GM18505 (cell line): ENCODE results near the gene CLBA1.

ENCODE experiments used
- ATAC-seq: cut with Tn5 transposase; IDR thresholded peaks from one replicate; pipeline ENCODE4 v1.9.1; 2021; ENCODE audit not compliant: unreplicated experiment
- POLR2A ChIP-seq: IDR thresholded peaks from 4 replicates; pipeline ENCODE4 v1.6.1; 2011; ENCODE audit warnings: borderline replicate concordance; ENCODE audit not compliant: insufficient read depth, insufficient read length; ENCODE audit errors: extremely low read depth

Gene CLBA1

DNA sequence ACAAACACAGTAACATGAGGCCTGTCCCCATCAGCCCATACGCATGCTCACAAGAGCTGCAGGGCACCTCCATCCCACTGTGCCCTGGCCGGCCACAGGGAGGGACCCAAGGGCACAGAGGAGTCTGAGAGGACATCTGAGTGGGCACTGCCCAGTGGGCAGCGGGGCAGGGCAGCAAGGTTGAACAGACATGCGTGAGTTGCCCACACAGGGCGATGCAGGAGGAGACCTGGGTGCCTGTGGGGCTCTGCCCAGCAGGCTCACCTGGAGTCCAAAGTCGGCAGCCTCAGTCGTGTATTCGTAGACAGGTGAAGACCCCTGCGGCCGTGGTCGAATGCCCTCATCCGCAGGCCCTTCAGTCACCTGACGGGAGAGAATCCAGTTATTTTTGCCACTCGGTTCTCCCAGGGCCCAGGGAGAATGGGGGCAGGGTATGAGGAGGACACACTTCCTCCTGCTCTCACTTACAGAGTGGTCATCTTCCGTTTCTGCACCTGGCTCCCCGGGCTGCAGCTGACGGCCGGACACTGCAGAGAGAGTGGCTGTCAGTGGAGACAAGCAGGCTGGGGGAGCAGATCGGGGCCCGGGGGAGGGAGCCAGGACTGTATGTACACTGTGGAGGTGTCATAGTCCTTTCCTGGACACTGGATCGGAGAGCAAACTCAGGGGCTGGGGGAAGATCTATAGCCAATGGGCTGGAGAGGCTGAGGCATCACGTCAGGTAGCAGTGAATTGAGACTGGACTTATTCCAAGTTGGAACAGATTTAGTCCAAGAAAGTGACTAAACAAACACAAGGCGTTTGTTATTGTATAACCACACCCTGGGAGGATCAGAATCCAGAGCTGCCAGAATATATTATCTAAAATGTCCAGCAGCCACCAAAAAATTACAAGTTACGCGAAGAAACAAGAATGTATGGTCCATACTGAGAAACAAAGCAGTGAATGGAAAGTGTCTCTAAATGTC lies 28.2 kb upstream of the CLBA1 start:
- ATAC-seq, result no peak

DNA sequence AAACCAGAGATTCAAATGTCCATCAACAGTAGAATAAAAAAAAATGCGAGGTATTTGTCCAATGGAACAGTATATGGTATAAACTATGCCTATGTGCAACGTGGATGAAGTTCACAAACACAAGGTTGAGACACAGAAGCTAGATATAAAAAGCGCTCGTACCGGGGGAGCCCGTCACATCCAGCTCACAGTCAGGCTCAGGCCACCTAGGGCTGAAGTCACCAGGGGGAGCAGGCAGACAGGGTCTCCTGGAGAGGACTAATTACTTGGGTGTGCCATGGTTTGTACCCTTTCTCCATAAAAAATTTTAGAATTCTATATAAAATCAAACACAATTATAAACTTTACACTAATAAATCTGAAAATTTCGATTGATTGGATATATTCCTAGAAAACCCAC lies 21.0 kb upstream of the CLBA1 start:
- no peak for ATAC-seq
- TF ChIP-seq POLR2A, result no peak

More for the DNA sequence above, 28.2 kb upstream of the CLBA1 start:
- TF ChIP-seq POLR2A, result no peak

DNA sequence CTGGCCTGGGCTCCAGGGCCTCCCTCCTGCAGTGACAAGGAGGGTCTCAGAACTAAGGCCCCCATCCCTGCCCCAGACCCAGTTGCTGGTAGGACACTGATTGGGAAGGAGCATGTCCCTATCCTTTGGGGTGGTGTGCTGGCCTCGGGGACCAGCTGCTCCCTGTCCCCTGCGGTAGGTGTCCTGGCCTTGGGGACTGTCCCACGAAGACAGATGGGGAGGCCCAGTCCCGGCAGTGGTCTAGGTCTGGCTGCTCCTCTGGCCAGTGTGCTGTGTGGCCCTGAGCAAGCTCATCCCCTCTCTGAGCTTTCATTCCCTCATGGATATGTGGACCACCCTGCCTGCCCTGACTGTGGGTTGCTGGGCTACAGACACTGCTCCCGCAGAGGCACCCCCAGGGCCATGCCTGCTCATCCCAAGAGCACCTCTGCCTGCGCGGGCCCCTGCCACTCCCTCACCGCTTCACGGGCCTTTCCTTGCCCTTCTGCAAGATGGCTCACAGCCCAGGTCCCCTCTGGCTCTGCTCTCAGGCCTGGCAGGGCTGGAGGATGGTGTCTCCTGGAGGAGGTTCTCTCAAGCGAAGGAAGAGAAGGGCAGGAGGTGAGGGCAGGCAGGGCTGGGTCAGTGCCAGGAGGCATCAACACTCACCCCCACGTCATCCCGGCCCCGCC lies 19.9 kb upstream of the CLBA1 start:
- no peak for ATAC-seq
- no peak for TF ChIP-seq POLR2A

DNA sequence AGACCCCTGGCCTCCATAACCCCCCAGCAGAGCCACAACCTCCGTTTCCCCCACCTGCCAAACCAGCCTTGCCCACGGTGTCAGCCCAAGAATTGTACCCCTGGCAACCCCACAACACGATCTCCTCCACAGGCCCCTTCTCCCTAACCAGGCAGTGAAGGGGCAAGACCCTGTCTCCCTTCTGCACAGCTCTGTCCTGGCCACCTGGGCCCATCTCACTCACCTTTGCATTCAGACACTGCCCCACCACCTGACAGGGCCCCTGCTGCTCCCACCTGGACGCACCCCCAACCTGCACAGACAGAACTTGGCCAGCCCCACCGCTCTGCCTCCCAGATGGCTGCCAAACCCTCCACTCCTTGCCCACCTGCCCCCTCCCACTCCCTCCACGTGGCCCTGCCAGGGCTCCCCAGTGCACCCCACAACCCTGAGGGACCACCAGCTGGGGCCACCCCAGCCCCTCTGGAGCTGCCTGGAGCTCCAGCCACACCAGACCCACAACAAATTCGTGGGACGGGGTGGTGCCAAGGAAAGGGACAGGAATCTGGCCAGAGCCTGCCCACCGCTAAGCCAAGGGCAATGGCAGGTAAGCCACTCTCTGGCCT lies 19.2 kb upstream of the CLBA1 start:
- TF ChIP-seq POLR2A, result no peak
- no peak for ATAC-seq

DNA sequence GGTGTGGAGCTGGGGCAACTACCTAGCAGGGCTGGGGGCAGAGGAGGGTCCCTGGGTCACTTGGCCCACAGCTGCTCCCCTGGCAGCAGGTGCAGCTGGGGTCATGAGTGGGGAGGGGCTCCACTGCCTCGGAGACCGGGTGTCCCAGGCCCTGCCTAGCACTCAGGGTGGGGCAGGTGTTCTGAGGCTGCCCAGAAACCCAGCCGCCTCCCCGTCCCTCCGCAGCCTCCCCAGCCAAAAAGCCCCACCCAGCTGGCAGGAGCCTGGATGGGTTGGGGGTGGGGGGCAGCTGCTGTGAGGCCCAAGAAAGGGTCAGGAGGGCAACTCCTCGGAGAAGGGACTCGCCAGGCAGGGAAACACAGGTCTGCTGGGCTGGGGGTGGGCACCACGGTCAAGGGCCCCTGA lies 18.6 kb upstream of the CLBA1 start:
- no peak for ATAC-seq
- no peak for TF ChIP-seq POLR2A

DNA sequence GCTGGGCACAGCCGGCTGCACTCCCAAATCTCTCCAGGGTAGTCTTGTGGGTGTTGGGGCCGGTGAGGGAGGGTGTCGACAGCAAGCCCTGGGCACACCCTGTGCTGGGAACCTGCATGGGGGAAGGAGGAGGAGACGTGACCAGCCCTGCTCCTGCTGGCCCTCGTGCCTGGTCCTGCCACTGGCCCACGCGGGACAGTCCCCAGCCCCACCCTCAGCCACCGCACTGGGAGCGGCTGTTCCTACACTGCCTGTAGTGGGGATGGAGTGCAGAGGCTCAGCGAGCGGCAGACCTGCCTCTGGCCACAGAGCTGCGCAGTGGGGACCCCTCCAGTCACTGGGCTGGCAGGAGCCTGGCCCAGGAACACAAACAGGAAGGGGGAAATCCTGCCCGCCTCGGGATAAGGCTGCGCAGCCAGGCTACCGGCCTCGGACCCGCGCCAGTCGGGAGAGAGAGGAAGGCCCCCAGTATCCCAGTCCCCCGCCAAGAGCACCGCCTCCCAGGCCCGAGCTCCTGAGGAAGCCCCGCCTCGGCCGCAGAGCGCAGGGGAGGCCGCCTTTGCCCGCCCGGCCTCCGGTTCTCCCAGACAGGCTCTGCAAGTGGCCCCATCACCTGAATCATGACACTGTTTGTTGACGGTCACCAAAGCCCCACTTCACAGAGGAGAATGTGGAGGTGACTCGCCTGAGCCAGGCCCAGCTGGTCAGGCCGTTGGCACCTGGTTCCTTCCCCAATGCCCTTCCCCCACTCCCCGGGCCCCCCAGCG lies 18.0 kb upstream of the CLBA1 start:
- no peak for ATAC-seq
- TF ChIP-seq POLR2A, result no peak

DNA sequence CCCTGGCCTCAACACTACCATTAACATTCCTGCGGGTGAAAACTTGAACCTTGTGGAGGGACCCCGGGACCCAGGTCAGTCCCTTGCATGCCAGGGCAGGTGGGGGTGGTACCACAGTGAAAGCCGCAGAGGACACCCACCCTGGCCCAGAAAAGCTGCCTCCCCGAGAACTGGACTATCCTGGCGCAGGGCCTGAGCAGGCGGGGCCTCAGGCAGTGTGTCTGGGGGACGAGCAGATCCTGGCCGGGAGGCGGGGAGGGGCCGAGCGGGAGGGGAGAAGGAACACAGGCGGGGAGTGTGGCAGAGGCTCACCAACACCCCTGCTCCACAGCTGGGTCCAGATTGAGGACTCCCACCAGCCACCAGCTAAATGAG lies 17.4 kb upstream of the CLBA1 start:
- ATAC-seq, result no peak
- TF ChIP-seq POLR2A, result no peak

DNA sequence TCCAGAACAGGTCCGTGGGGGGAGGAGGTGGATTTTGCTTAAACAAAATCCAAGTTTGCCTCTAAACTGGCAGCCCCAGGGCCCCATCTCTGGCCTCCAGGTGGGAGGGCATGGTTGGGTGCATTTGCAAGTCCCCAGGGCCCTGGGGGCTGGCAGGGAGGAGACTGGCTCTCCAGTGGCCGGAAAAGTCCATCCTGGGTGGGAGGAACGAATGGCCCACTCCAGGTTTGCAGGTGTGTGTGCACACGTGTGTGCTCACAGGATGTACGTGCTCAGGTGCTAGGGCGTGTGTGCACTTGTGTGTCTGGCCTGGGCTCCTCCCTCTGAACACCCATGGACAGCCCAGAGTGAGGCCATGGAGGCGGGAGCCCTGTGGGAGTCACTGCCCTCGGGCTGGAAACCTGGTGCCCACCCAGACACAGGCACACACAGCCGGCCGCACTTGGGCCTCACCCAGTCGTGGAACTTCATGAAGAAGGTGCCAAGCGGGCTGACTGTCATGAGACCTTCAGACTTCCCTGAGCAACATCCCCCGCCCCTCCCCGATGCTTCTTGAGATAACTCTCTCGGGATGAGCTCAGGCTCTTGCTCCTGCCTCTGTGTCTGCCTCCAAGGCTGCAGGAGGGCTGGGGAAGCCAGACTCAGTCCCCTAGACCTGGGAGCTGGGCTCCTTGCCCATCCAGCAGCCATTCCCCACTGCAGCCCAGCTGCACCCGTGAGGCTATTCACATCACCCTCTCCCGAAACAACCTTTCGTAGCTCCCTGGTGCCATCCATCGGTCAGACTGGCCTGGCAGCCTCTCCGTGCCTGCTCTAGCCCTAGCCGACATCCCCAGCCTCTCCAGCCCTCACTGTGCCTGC lies 16.8 kb upstream of the CLBA1 start:
- no peak for ATAC-seq

DNA sequence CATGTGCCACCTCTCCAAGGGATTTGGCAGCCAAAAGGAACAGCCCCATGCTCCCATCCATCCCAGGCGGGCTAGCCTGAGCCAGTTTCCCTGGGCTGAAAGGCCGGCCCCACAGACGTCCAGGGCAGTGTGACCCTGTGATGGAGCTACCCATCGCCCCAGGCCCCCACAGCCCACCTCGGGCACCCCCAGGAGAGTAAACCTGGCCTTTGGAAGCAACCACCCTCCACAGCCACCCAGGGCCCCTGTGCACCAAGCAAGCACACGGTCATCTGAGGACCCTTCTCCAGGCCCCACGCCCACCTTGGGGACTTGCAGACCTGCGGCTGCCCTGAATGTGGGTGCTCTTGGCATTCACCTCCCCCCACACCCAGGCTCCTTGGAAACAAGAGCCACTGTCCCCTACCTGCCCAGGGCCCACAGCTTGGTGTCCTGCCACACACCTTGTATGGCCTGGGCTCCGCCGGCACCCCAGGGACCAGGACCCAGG lies 15.8 kb upstream of the CLBA1 start:
- no peak for ATAC-seq
- no peak for TF ChIP-seq POLR2A

More for the DNA sequence above, 16.8 kb upstream of the CLBA1 start:
- no peak for TF ChIP-seq POLR2A

DNA sequence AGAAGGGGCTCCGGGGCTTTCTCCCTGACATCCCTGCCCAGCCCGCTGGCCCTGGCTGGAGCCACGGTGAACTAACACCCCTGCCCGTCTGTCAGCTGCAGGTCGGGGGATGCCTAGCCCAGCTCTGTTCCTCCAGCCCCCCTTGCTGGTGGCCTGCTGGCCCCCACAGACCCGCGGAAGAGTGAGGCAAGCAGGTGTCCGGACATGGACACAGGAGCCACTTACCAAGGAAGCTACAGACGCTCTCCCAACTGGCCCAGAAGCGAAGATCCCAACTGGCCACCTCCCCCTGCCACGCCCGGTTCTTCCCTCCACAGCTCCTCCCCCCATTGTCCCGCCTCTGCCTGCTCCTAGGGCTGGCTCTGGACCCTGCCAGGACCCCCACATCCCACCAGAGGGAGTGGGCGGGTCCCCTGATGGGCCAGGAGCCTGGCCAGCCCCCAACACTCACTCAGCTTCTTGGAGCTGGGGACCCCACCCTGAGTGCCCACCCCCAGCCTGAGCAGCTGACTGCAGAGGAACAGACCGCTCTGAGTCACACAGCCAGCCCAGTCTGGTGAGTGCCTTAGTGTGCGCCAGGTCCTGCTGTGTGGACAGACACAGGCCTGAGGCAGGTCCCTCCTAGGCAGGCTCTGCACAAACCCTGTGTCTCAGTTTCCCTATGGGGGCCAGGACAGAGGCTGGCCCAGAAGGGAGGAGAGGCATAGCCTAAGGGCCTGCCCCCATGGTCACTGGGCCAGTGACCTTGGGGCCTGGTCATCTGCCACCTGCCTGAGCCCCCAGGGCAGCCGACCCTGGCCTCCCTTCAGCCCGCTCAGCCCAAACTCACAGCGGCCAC lies 15.1 kb upstream of the CLBA1 start:
- no peak for ATAC-seq
- TF ChIP-seq POLR2A, result no peak
